Right atrium auricular region (tissue), 2 donors: ENCODE results near the gene BRD1. TPM values are rescaled to one million over a fixed set of nuclear protein-coding genes. Genes with fewer than 3 reads are reported as not detected.

Experiments
- DNase-seq: peaks from one replicate; pipeline ENCODE4 v3.0.0-alpha.2; 2019; ENCODE audit warnings: low spot score
- H3K27ac ChIP-seq, 2 donors: fragments of 200-600 bp; sonication (generic); 1 replicate in 1 of 2; 2 replicates in 1 of 2; pipeline ENCODE4 v1.5.1; 2016 to 2019
- H3K27me3 ChIP-seq, 2 donors: fragments of 200-600 bp; sonication (generic); one replicate each; pipeline versions ENCODE4 v1.5.1 to v1.6.0; 2017 to 2019
- H3K36me3 ChIP-seq: fragments of 200-600 bp; sonication (generic); one replicate; pipeline ENCODE4 v1.5.1; 2016
- H3K4me1 ChIP-seq, 2 donors: fragments of 200-600 bp; sonication (generic); one replicate each; pipeline versions ENCODE4 v1.5.1 to v1.6.0; 2017 to 2019
- H3K4me3 ChIP-seq, 2 donors: fragments of 200-600 bp; sonication (generic); 1 replicate in 1 of 2; 2 replicates in 1 of 2; pipeline ENCODE4 v1.5.1; 2017 to 2019; ENCODE audit warnings: mild to moderate bottlenecking in 1 of 2, moderate library complexity in 1 of 2
- H3K9me3 ChIP-seq, 2 donors: fragments of 200-600 bp; sonication (generic); one replicate each; pipeline ENCODE4 v1.5.1; 2019
- CTCF ChIP-seq, 2 donors: fragments of 200-600 bp; sonication (generic); IDR thresholded peaks; one replicate each; pipeline ENCODE4 v1.5.1; 2019; ENCODE audit warnings: antibody characterized with exemption in 2 of 2
- total RNA-seq, 2 donors: library from RNA; depleted of rRNA; stranded (reverse); fragments of >200 nt; gene quantifications; one replicate each; pipeline ENCODE4 v1.1.0, GENCODE V29; 2016

Gene BRD1
- total RNA-seq, 2 donors from 2014 or later = 17.7 to 20.8 TPM

GRCh38 chr22:49791682-49792081, 36.0 kb downstream of the BRD1 start:
- no peaks in the 10 kb centered on the region for H3K9me3 ChIP-seq
- H3K4me3 ChIP-seq = no peak overlapping the region
- H3K36me3 ChIP-seq = peaks cover 64% of the 10 kb centered on the region
- TF ChIP-seq CTCF (IDR thresholded peaks at IDR 0.05) = no peak
- no peak for DNase-seq
- no peaks in the 10 kb centered on the region for H3K27me3 ChIP-seq
- H3K4me1 ChIP-seq = peaks cover 0 to 62% of the 10 kb centered on the region in 2 donors
- H3K27ac ChIP-seq = peak overlapping the region in 1 of 2 donors; percentile 30

- Histone ChIP-seq H3K4me3 (no peak overlapping the region), H3K4me1 (peaks cover 0 to 69% of the 10 kb centered on the region in 2 donors), H3K36me3 (peaks cover 63% of the 10 kb centered on the region), H3K27ac (no peak overlapping the region), H3K27me3 (no peaks in the 10 kb centered on the region), H3K9me3 (no peaks in the 10 kb centered on the region)
- TF ChIP-seq CTCF (IDR thresholded peaks at IDR 0.05) = no peak
- DNase-seq = no peak
These were observed 36.8 kb downstream of the BRD1 start for GRCh38 chr22:49790912-49791311.

GRCh38 chr22:49789289-49790141, 38.2 kb downstream of the BRD1 start:
- peak overlapping the region; percentile 71 to 74 for H3K27ac ChIP-seq
- H3K9me3 ChIP-seq = no peaks in the 10 kb centered on the region
- H3K4me1 ChIP-seq = peaks cover 0 to 75% of the 10 kb centered on the region in 2 donors
- TF ChIP-seq CTCF (IDR thresholded peaks at IDR 0.05) = no peak
- H3K36me3 ChIP-seq = peaks cover 50% of the 10 kb centered on the region
- DNase-seq = peak; percentile 74
- no peak overlapping the region for H3K4me3 ChIP-seq
- H3K27me3 ChIP-seq = no peaks in the 10 kb centered on the region

GRCh38 chr22:49788504-49788903, 39.2 kb downstream of the BRD1 start:
- H3K27ac ChIP-seq = peak overlapping the region; percentile 71 to 74
- no peak for TF ChIP-seq CTCF (IDR thresholded peaks at IDR 0.05)
- H3K27me3 ChIP-seq = no peaks in the 10 kb centered on the region
- H3K4me1 ChIP-seq = peaks cover 0 to 73% of the 10 kb centered on the region in 2 donors
- peak; percentile 84 for DNase-seq
- no peaks in the 10 kb centered on the region for H3K9me3 ChIP-seq
- peaks cover 47% of the 10 kb centered on the region for H3K36me3 ChIP-seq
- H3K4me3 ChIP-seq = no peak overlapping the region

- peaks cover 47% of the 10 kb centered on the region for H3K36me3 ChIP-seq
- H3K4me1 ChIP-seq = peaks cover 0 to 66% of the 10 kb centered on the region in 2 donors
These were observed 39.8 kb downstream of the BRD1 start for GRCh38 chr22:49787861-49788260.

More at GRCh38 chr22:49787861-49788260, 39.8 kb downstream of the BRD1 start:
- no peak overlapping the region for H3K4me3 ChIP-seq
- no peak for DNase-seq
- no peak for TF ChIP-seq CTCF (IDR thresholded peaks at IDR 0.05)
- no peaks in the 10 kb centered on the region for H3K9me3 ChIP-seq
- H3K27ac ChIP-seq = peak overlapping the region; percentile 71 to 74
- no peaks in the 10 kb centered on the region for H3K27me3 ChIP-seq
